ENCODE data around the gene ARHGAP5. TPM values are rescaled to one million over a fixed set of nuclear protein-coding genes. Genes with fewer than 3 reads are reported as not detected.

The ARHGAP5 gene
- total and polyA plus RNA-seq, 9 donors: 20.6 to 206 (median 139) TPM

GRCh38 chr14:32059702-32060101 lies 17.4 kb upstream of the ARHGAP5 start:
- H3K27me3 ChIP-seq: no peaks in the 10 kb centered on the region
- H3K4me1 ChIP-seq (ENCODE audit: insufficient read depth): no peaks in the 10 kb centered on the region
- 69 to 87% (median 85%) methylated on average over 2 of the region's 2 CpGs for WGBS, 3 donors
- no peak for DNase-seq
- no peaks in the 10 kb centered on the region for H3K9me3 ChIP-seq
- no peak overlapping the region for H3K4me3 ChIP-seq
- no peak overlapping the region for H3K27ac ChIP-seq
- intact Hi-C loops (cut with DNase I): no loop called here
- H3K36me3 ChIP-seq: no peaks in the 10 kb centered on the region
- TF ChIP-seq EP300 (IDR thresholded peaks at IDR 0.05) (no peak), POLR2A (IDR thresholded peaks at IDR 0.05) (no peak), CTCF (IDR thresholded peaks at IDR 0.05) (no peak)

GRCh38 chr14:32064931-32065330 lies 12.2 kb upstream of the ARHGAP5 start:
- no peaks in the 10 kb centered on the region for H3K4me1 ChIP-seq (ENCODE audit: insufficient read depth)
- intact Hi-C loops (cut with DNase I): loop anchor here in 1 of 4 donors (5.0 kb wide), 1 partner anchor 182 kb away; no protein-coding TSS in a partner anchor
- H3K4me3 ChIP-seq: no peak overlapping the region
- H3K27ac ChIP-seq: no peak overlapping the region
- no peaks in the 10 kb centered on the region for H3K36me3 ChIP-seq
- no peak for TF ChIP-seq EP300 (IDR thresholded peaks at IDR 0.05)
- TF ChIP-seq CTCF (IDR thresholded peaks at IDR 0.05): no peak
- no peak for TF ChIP-seq POLR2A (IDR thresholded peaks at IDR 0.05)
- no peak for DNase-seq
- H3K27me3 ChIP-seq: no peaks in the 10 kb centered on the region
- H3K9me3 ChIP-seq: no peaks in the 10 kb centered on the region
- WGBS, 3 donors: 36 to 58% (median 39%) methylated on average over 4 of the region's 4 CpGs

GRCh38 chr14:32068708-32069107 lies 8.4 kb upstream of the ARHGAP5 start:
- TF ChIP-seq CTCF (IDR thresholded peaks at IDR 0.05): no peak
- no peak for TF ChIP-seq POLR2A (IDR thresholded peaks at IDR 0.05)
- no peak for TF ChIP-seq EP300 (IDR thresholded peaks at IDR 0.05)

GRCh38 chr14:32070282-32070681 lies 6.8 kb upstream of the ARHGAP5 start:
- 87 to 92% (median 87%) methylated on average over 3 of the region's 3 CpGs for whole genome bisulfite sequencing, 3 donors
- Histone ChIP-seq H3K27ac (no peak overlapping the region), H3K27me3 (no peaks in the 10 kb centered on the region), H3K4me1 (ENCODE audit: insufficient read depth) (no peaks in the 10 kb centered on the region), H3K9me3 (no peaks in the 10 kb centered on the region), H3K4me3 (no peak overlapping the region), H3K36me3 (no peaks in the 10 kb centered on the region)
- no peak for DNase-seq
- no peak for TF ChIP-seq POLR2A (IDR thresholded peaks at IDR 0.05)
- no peak for TF ChIP-seq CTCF (IDR thresholded peaks at IDR 0.05)
- no peak for TF ChIP-seq EP300 (IDR thresholded peaks at IDR 0.05)
- intact Hi-C loops (cut with DNase I): loop anchor here in 2 of 4 donors (5.0 to 10.0 kb wide), 3 partner anchors 182 to 865 kb away; partner anchors contain the start of gene NPAS3 (in 1 of the 2)

More at GRCh38 chr14:32068708-32069107, 8.4 kb upstream of the ARHGAP5 start:
- WGBS, 3 donors: 88 to 91% (median 91%) methylated on average over 2 of the region's 2 CpGs
- no peaks in the 10 kb centered on the region for H3K27me3 ChIP-seq
- H3K4me1 ChIP-seq (ENCODE audit: insufficient read depth): no peaks in the 10 kb centered on the region
- intact Hi-C loops (cut with DNase I): loop anchor here in 1 of 4 donors (5.0 kb wide), 1 partner anchor 179 kb away; no protein-coding TSS in a partner anchor
- no peaks in the 10 kb centered on the region for H3K36me3 ChIP-seq
- H3K4me3 ChIP-seq: no peak overlapping the region
- no peaks in the 10 kb centered on the region for H3K9me3 ChIP-seq
- no peak for DNase-seq
- H3K27ac ChIP-seq: no peak overlapping the region

All from ovary (tissue), 9 donors.